ENCODE data around the gene ZNF83.
"Not testable (repeated sequence)": the region's sequence is repeated elsewhere in the genome, so short reads cannot be mapped to it uniquely, and the experiment has no call there.

The ZNF83 gene

DNA sequence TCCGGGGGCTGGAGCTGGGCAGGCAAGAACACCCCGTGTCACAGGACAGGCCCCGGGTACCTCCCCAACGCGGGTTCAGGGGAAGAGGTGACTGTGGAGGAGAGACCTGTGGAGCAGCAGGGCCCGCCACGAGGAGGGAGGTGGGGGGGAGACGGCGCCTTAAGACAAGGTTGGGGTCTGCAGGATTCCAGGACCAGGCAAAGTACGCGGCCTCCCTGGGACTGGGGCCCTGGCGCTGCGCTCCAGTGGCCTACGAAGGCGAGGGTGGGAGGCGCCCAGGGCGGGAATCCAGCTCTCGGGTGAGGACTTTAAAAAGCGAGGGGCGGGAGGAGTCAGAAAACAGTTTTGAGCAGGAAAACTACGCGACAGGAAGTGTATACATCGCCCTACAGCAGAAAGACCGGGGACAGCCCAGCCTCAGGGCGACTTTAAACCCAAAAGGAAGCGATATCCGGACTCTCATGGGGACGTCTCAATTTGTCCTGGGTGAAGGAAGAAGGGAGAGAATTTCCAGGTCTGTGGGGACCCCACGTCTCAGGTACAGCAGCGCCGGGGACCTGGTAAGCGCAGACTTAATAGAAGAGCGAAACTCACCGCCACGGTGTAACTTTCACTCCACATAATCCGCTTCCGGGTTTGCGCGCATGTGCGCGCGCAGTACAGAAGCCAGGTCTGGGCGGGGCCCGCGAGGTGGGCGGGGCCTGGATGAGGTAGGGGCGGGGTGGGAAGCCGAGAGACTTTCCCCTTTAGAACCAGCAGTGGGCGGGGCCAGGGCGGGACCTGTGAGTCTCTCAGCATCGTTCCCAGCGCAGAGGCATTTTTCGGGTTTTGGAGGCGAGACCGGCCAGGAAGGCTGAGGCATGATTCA, at the start of gene ZNF83:
TSS of gene ZNF83 (minus strand) at position 638 of the 868 bp plus-strand sequence.
- no peak for TF ChIP-seq ZNF274 (IDR thresholded peaks at IDR 0.05; ENCODE audit: low read depth, low read length)
- peak within 1 kb of the TSS; percentile 79 for H3K4me3 ChIP-seq (ENCODE audit: low read length)

DNA sequence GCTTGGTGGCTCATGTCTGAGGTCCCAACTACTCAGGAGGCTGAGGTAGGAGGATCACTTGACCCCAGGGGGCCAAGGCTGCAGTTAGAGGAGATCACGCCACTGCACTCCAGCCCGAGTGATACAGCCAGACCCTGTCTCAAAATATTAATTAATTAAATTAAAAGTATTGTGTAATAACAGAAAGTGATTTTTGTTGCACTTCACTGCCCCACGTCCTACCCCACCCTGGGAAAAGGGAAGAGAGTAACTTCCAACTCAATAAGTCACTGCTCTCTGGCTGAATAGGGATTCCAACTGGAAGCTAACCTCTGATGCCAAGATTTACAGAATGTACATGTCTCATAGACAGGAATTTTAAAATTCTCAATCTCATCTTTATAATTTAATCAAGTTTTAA, 49.5 kb upstream of the ZNF83 start:
- TF ChIP-seq ZNF274 (IDR thresholded peaks at IDR 0.05; ENCODE audit: low read depth, low read length), result no peak
- H3K4me3 ChIP-seq (ENCODE audit: low read length), result no peak overlapping the region

- TF ChIP-seq ZNF274 (IDR thresholded peaks at IDR 0.05; ENCODE audit: low read depth, low read length), result no peak
Observed at GRCh38 chr19:52685811-52686210, 47.7 kb upstream of the ZNF83 start.

GRCh38 chr19:52681216-52681615, 43.1 kb upstream of the ZNF83 start:
- H3K4me3 ChIP-seq (ENCODE audit: low read length), result not testable (repeated sequence)

More at GRCh38 chr19:52685811-52686210, 47.7 kb upstream of the ZNF83 start:
- no peak overlapping the region for H3K4me3 ChIP-seq (ENCODE audit: low read length)

- no peak for TF ChIP-seq ZNF274 (IDR thresholded peaks at IDR 0.05; ENCODE audit: low read depth, low read length)
- H3K4me3 ChIP-seq (ENCODE audit: low read length), result no peak overlapping the region
Observed at GRCh38 chr19:52679598-52679997, 41.4 kb upstream of the ZNF83 start.

- not testable (repeated sequence) for H3K4me3 ChIP-seq (ENCODE audit: low read length)
Observed at GRCh38 chr19:52675239-52675638, 37.1 kb upstream of the ZNF83 start.

GRCh38 chr19:52673014-52673413, 34.9 kb upstream of the ZNF83 start:
- H3K4me3 ChIP-seq (ENCODE audit: low read length), result no peak overlapping the region
- TF ChIP-seq ZNF274 (IDR thresholded peaks at IDR 0.05; ENCODE audit: low read depth, low read length), result no peak

DNA sequence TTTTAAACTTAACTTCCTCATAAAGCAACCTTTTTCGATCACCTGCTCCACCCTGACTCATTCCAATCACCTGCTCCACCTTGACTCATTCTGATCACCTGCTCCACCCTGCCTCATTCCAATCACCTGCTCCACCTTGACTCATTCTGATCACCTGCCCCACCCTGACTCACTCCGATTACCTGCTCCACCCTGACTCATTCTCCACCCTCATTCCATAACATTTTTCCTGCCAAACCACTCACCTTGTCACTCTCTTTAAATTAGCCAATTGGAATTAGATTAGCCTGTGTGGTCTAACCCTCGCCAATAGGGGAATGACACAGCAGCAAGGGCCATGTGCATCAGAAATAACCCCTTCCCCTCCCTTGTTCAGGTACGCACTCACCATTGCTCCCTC, 31.9 kb upstream of the ZNF83 start:
- no peak for TF ChIP-seq ZNF274 (IDR thresholded peaks at IDR 0.05; ENCODE audit: low read depth, low read length)
- no peak overlapping the region for H3K4me3 ChIP-seq (ENCODE audit: low read length)

DNA sequence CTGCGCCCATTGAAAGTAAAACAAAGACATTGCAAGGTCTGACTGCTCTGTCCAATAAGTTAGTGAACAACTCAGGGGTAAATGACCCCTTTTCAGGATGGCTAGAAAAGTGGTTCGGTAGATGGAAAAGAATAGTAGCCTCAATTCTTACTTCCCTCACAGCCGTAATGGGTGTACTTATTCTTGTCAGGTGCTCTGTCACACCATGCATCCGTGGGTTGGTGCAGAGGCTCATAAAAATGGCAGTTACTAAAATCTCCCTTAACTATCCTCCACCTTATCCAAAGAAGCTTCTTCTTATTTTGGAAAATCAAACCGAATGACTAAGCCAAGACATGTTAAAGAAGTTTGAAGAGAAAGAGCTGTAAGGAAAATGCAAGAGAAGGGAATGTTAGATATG, 31.4 kb upstream of the ZNF83 start:
- no peak overlapping the region for H3K4me3 ChIP-seq (ENCODE audit: low read length)
- TF ChIP-seq ZNF274 (IDR thresholded peaks at IDR 0.05; ENCODE audit: low read depth, low read length), result no peak

DNA sequence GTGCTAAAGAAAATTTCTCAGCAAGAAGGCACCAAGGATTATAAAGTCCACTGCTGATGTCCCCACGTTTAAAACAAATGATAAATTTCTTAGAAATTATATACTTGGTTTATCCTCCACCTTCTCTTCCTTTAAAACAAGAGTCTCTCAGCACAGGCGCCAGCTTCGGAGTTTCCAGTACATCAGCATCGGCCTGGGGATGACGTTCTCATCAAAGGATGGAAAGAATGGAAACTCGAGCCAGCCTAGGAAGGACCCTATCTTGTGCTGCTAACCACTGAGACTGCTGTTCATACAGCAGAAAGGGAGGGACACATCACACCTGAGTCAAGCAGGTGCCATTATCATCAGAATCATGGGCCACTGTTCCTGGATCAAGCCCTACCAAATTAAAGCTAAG, 29.8 kb upstream of the ZNF83 start:
- no peak overlapping the region for H3K4me3 ChIP-seq (ENCODE audit: low read length)
- no peak for TF ChIP-seq ZNF274 (IDR thresholded peaks at IDR 0.05; ENCODE audit: low read depth, low read length)

DNA sequence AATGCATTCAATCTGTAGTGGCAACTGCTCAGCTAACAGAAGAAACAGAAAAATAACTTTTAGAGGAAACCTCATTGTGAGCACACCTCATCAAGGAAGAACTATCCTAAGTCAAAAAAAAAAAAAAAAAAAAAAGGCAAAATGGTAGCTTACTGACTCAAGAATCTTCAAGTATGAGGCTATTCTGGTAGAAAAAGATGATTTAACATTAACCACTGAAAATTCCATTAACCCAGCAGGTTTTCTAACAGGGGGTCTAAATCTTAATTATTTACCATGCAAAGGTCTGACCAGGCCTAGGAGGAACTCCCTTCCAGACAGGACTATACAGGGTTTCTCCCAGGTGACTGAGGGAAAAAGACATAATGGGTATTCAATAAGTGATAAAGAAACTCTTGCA, 28.4 kb upstream of the ZNF83 start:
- H3K4me3 ChIP-seq (ENCODE audit: low read length), result no peak overlapping the region
- TF ChIP-seq ZNF274 (IDR thresholded peaks at IDR 0.05; ENCODE audit: low read depth, low read length), result no peak

- H3K4me3 ChIP-seq (ENCODE audit: low read length), result no peak overlapping the region
- no peak for TF ChIP-seq ZNF274 (IDR thresholded peaks at IDR 0.05; ENCODE audit: low read depth, low read length)
Observed at GRCh38 chr19:52665529-52665928, 27.4 kb upstream of the ZNF83 start.

GRCh38 chr19:52665027-52665426, 26.9 kb upstream of the ZNF83 start:
- H3K4me3 ChIP-seq (ENCODE audit: low read length), result no peak overlapping the region
- TF ChIP-seq ZNF274 (IDR thresholded peaks at IDR 0.05; ENCODE audit: low read depth, low read length), result no peak

DNA sequence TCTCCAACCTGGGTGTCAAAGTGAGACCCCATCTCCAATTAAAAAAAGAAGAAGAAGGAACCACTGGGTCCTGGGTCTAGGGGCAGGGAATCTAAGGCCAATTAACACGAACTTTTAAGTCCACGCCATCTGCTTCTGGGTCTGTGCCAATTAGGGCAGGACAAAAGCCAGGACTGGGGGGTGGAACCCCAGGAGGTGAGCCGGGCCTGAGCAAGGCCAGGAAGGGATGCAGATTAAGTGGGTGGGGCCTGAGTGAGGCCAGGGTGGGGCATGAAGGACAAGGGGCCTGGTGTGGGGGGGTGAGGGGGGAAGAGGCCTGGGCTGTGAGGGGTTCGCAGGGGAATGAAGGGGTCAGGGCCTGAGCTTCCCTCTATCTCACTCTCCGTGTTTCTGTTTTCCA, 26.3 kb upstream of the ZNF83 start:
- TF ChIP-seq ZNF274 (IDR thresholded peaks at IDR 0.05; ENCODE audit: low read depth, low read length), result no peak
- H3K4me3 ChIP-seq (ENCODE audit: low read length), result no peak overlapping the region

GRCh38 chr19:52662631-52663030, 24.5 kb upstream of the ZNF83 start:
- TF ChIP-seq ZNF274 (IDR thresholded peaks at IDR 0.05; ENCODE audit: low read depth, low read length), result no peak
- no peak overlapping the region for H3K4me3 ChIP-seq (ENCODE audit: low read length)

DNA sequence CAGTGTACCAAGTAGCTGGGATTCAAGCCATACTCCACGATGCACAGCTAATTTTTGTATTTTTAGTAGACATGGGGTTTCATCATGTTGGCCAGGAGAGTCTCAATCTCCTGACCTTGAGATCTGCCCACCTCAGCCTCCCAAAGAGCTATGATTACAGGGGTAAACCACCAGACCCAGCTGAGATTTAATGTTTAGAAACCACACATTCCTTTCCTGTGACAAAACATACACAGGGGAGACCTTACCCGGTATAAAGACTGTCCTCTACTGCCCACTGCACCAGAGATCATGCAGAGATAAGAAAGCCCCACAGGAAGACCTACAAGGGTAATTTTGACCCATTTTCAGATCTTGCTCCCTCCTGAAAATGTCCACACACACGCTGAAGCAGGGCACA, 22.8 kb upstream of the ZNF83 start:
- no peak for TF ChIP-seq ZNF274 (IDR thresholded peaks at IDR 0.05; ENCODE audit: low read depth, low read length)
- H3K4me3 ChIP-seq (ENCODE audit: low read length), result no peak overlapping the region
